Breast epithelium (tissue), 3 donors: ENCODE measurements around the gene NHLRC4.
"Not testable (repeated sequence)": the region's sequence is repeated elsewhere in the genome, so short reads cannot be mapped to it uniquely, and the experiment has no call there.

Experiments
- POLR2A ChIP-seq: fragments of 450-650 bp; IDR thresholded peaks from one replicate; pipeline ENCODE4 v1.6.1; 2016; ENCODE audit warnings: antibody characterized with exemption, mild to moderate bottlenecking, moderate library complexity
- POLR2AphosphoS5 ChIP-seq, 3 donors: sonication (generic); formaldehyde crosslinking; IDR thresholded peaks; one replicate each; pipeline ENCODE4 v1.6.1; 2017; ENCODE audit warnings: antibody characterized with exemption in 3 of 3
- TF ChIP-seq, protein P1 (sequence below), 3 donors: fragments of 450-650 bp; IDR thresholded peaks; one replicate each; pipeline ENCODE4 v1.5.1; 2016 to 2017; ENCODE audit warnings: antibody characterized with exemption in 3 of 3, mild to moderate bottlenecking in 3 of 3, moderate library complexity in 3 of 3

DNA sequence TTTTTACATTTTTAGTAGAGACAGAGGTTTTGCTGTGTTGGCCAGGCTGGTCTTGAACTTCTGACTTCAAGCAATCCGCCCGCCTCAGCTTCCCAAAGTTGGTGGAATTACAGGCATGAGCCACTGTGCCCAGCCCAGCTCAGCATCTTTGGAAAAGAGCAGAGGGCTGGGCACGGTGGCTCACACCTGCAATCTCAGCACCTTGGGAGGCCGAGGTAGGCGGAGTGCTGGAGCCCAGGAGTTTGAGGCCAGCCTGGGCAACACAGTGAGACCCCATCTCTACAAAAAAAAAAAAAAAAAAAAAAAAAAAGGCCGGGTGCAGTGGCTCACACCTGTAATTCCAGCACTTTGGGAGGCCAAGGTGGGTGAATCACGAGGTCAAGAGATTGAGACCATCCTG, 30.9 kb downstream of the NHLRC4 start:
- TF ChIP-seq, protein P1, sequence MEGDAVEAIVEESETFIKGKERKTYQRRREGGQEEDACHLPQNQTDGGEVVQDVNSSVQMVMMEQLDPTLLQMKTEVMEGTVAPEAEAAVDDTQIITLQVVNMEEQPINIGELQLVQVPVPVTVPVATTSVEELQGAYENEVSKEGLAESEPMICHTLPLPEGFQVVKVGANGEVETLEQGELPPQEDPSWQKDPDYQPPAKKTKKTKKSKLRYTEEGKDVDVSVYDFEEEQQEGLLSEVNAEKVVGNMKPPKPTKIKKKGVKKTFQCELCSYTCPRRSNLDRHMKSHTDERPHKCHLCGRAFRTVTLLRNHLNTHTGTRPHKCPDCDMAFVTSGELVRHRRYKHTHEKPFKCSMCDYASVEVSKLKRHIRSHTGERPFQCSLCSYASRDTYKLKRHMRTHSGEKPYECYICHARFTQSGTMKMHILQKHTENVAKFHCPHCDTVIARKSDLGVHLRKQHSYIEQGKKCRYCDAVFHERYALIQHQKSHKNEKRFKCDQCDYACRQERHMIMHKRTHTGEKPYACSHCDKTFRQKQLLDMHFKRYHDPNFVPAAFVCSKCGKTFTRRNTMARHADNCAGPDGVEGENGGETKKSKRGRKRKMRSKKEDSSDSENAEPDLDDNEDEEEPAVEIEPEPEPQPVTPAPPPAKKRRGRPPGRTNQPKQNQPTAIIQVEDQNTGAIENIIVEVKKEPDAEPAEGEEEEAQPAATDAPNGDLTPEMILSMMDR (IDR thresholded peaks at IDR 0.05) = not testable (repeated sequence)
- TF ChIP-seq POLR2A; POLR2AphosphoS5 (IDR thresholded peaks at IDR 0.05): not testable (repeated sequence)
